ENCODE data around the gene TSPAN14. TPM values are rescaled to one million over a fixed set of nuclear protein-coding genes. Genes with fewer than 3 reads are reported as not detected.

TSPAN14 gene
- polyA plus RNA-seq, 1 donor (not counting 4 experiments of a cell fraction or from before 2014, with no cell fraction given), result 71.1 TPM

DNA sequence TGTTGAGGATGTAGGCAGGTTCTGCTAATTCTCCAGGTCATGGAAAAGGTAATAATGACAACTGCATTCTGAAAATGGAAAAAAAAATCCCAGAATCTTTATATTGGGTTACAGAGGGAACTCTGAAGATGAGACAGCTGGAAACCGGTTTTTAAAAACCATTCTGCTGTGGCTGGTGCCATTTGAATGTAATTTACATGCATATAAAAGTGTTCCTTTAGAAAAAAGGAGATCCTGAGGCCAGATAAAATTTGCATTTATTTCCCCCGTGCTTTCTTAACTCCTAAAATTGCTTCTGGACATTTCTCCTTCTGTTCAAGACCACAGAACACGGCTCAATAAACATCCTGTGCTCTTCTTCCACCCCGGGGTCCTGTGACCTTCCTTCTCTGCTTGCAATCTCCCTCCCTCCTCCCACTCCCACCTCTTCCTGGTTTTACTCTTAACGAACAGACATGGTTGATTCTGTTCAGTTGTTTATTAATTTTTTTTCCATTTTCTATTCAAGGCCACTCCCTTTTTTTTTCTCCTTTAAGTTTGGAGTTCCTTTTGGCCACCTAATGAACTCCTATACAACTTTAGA is 125.2 kb downstream of the TSPAN14 start:
- H3K4me3 ChIP-seq (ENCODE audit: control insufficient read depth in 2 of 3, extremely low read depth in 1 of 3, insufficient read depth in 2 of 3, low read depth in 1 of 3, low read length in 3 of 3), result no peak overlapping the region
- no peak overlapping the region for H3K27ac ChIP-seq (ENCODE audit: control insufficient read depth, insufficient read depth, low read length)
- no peaks in the 10 kb centered on the region for H3K27me3 ChIP-seq (ENCODE audit: control insufficient read depth, extremely low read depth, insufficient read depth, low read length)
- no peak for FAIRE-seq
- no peaks in the 10 kb centered on the region for H3K79me2 ChIP-seq (ENCODE audit: control insufficient read depth, insufficient read depth, low read length)
- DNase-seq (ENCODE audit: low read depth, low spot score), result no peak
- H3K9me1 ChIP-seq (ENCODE audit: control insufficient read depth, extremely low read depth, insufficient read depth, low read length), result no peaks in the 10 kb centered on the region
- H2AFZ ChIP-seq (ENCODE audit: control insufficient read depth, low read length), result no peak overlapping the region
- TF ChIP-seq CTCF (optimal IDR thresholded peaks at IDR 0.05 in 1 of 3, IDR thresholded peaks at IDR 0.05 in 1 of 3, conservative IDR thresholded peaks at IDR 0.05 in 1 of 3; ENCODE audit: extremely low read depth in 1 of 3, insufficient read depth in 2 of 3, low read length in 3 of 3) (no peak), EZH2 (IDR thresholded peaks at IDR 0.05; ENCODE audit: low read length) (no peak)
- no peaks in the 10 kb centered on the region for H3K36me3 ChIP-seq (ENCODE audit: control insufficient read depth in 2 of 2, extremely low read depth in 1 of 2, insufficient read depth in 2 of 2, low read length in 2 of 2)
- H3K4me1 ChIP-seq (ENCODE audit: control insufficient read depth, extremely low read depth, insufficient read depth, low read length), result no peaks in the 10 kb centered on the region
- H4K20me1 ChIP-seq (ENCODE audit: control insufficient read depth, extremely low read depth, insufficient read depth, low read length), result no peaks in the 10 kb centered on the region
- dilution Hi-C loops (cut with MboI; ENCODE audit: extremely low pct_ligation_motif_present, low sequenced_read_pairs), result no loop called here
- H3K9me3 ChIP-seq (ENCODE audit: control insufficient read depth, low read depth, low read length), result no peaks in the 10 kb centered on the region
- H3K4me2 ChIP-seq (ENCODE audit: control insufficient read depth, extremely low read depth, insufficient read depth, low read depth, low read length), result no peak overlapping the region
- no peak overlapping the region for H3K9ac ChIP-seq (ENCODE audit: control insufficient read depth, extremely low read depth, insufficient read depth, low read length)

DNA sequence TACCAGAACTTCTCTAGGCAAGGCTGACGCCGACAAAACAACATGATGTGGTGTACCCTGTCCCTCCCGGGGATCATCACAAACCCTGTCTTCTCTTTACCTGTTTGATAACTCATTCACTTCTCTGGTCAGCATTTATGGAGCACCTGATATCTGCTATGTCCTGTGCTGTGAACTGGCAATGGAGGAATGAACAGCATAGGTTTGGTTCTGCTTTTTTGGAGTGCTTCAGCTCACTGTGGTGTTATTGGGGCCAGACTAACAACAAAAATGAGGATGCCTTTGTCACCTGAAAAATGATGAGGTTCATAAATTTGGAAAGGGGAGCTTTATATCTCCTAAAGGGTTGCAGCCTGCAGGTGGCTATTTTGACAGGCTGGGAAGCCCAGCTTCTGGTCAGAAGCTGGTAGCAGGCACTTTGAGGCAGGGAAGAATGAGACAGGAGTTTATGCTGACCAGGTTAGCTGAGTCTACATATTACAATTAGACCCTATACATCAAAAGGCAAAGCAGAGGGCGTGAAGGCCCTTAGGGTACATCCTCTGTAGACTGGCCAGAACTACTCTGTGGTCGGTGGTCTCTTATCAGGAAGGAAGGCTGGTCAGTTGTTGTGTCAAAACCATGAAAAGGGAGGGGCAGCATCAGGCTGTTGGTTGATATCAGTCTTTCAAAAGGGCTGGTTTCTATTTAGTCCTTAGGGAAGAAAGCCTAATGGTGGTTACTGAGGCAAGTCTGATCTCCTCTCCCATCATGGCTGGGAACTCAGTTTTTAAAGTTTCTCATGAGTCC is 125.9 kb downstream of the TSPAN14 start:
- Histone ChIP-seq H3K9ac (ENCODE audit: control insufficient read depth, extremely low read depth, insufficient read depth, low read length) (no peak overlapping the region), H3K79me2 (ENCODE audit: control insufficient read depth, insufficient read depth, low read length) (no peaks in the 10 kb centered on the region), H3K9me3 (ENCODE audit: control insufficient read depth, low read depth, low read length) (no peaks in the 10 kb centered on the region), H3K9me1 (ENCODE audit: control insufficient read depth, extremely low read depth, insufficient read depth, low read length) (no peaks in the 10 kb centered on the region), H3K36me3 (ENCODE audit: control insufficient read depth in 2 of 2, extremely low read depth in 1 of 2, insufficient read depth in 2 of 2, low read length in 2 of 2) (no peaks in the 10 kb centered on the region), H3K4me1 (ENCODE audit: control insufficient read depth, extremely low read depth, insufficient read depth, low read length) (no peaks in the 10 kb centered on the region), H4K20me1 (ENCODE audit: control insufficient read depth, extremely low read depth, insufficient read depth, low read length) (no peaks in the 10 kb centered on the region), H3K27me3 (ENCODE audit: control insufficient read depth, extremely low read depth, insufficient read depth, low read length) (no peaks in the 10 kb centered on the region), H3K27ac (ENCODE audit: control insufficient read depth, insufficient read depth, low read length) (no peak overlapping the region), H3K4me3 (ENCODE audit: control insufficient read depth in 2 of 3, extremely low read depth in 1 of 3, insufficient read depth in 2 of 3, low read depth in 1 of 3, low read length in 3 of 3) (no peak overlapping the region), H2AFZ (ENCODE audit: control insufficient read depth, low read length) (no peak overlapping the region), H3K4me2 (ENCODE audit: control insufficient read depth, extremely low read depth, insufficient read depth, low read depth, low read length) (no peak overlapping the region)
- FAIRE-seq (no peak), DNase-seq (ENCODE audit: low read depth, low spot score) (no peak)
- dilution Hi-C loops (cut with MboI; ENCODE audit: extremely low pct_ligation_motif_present, low sequenced_read_pairs), result no loop called here
- TF ChIP-seq EZH2 (IDR thresholded peaks at IDR 0.05; ENCODE audit: low read length), result no peak
- TF ChIP-seq CTCF (optimal IDR thresholded peaks at IDR 0.05 in 1 of 3, IDR thresholded peaks at IDR 0.05 in 1 of 3, conservative IDR thresholded peaks at IDR 0.05 in 1 of 3; ENCODE audit: extremely low read depth in 1 of 3, insufficient read depth in 2 of 3, low read length in 3 of 3), result no peak
